ENCODE data around the gene ACBD4. TPM values are rescaled to one million over a fixed set of nuclear protein-coding genes. Genes with fewer than 3 reads are reported as not detected.

Gene ACBD4
- polyA plus RNA-seq, 1 experiment: 4.0 TPM

DNA sequence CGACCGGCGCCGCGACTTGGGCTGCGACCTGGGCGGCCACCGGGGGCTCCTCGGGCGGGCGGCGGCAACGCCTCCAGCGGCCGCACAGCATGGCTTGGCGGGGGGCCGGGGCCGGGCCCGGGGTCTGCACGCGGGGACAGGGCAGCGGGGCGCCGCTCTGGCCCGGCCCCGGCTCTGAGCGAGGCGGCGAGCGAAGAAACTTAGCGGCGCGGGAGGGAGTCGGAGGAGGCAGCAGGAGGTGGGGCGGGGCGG lies 3.2 kb upstream of the ACBD4 start, which contains the start of gene PLCD3:
Gene PLCD3 (minus strand): TSS at position 196 of the 252 bp plus-strand sequence. CDS start 105 bp downstream, at position 91.
- ChIA-PET CTCF (interaction anchor here (0.5 to 4.5 kb wide), 6 partner anchors 8 to 66 kb away, joined by 3 to 181 read pairs (median 4); partner anchors contain the start of gene HEXIM1), POLR2A (interaction anchor here (0.9 kb wide), 1 partner anchor 29 kb away, joined by 5 read pairs; the partner anchor contains the start of gene HEXIM2)
- no peaks in the 10 kb centered on the region for H3K27me3 ChIP-seq (ENCODE audit: control insufficient read depth, insufficient read depth, low read length)
- H3K9me3 ChIP-seq (ENCODE audit: control insufficient read depth, insufficient read depth, low read length): no peaks in the 10 kb centered on the region; the same call in 1 of the 2 replicates
- H3K4me3 ChIP-seq (ENCODE audit: low read depth, low read length): peak within 1 kb of the TSS; percentile 83
- no peak for DNase-seq (ENCODE audit: low read depth, low spot score)
- TF ChIP-seq, protein P1, sequence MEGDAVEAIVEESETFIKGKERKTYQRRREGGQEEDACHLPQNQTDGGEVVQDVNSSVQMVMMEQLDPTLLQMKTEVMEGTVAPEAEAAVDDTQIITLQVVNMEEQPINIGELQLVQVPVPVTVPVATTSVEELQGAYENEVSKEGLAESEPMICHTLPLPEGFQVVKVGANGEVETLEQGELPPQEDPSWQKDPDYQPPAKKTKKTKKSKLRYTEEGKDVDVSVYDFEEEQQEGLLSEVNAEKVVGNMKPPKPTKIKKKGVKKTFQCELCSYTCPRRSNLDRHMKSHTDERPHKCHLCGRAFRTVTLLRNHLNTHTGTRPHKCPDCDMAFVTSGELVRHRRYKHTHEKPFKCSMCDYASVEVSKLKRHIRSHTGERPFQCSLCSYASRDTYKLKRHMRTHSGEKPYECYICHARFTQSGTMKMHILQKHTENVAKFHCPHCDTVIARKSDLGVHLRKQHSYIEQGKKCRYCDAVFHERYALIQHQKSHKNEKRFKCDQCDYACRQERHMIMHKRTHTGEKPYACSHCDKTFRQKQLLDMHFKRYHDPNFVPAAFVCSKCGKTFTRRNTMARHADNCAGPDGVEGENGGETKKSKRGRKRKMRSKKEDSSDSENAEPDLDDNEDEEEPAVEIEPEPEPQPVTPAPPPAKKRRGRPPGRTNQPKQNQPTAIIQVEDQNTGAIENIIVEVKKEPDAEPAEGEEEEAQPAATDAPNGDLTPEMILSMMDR (IDR thresholded peaks at IDR 0.05; ENCODE audit: low read depth, low read length): no peak
- H3K27ac ChIP-seq (ENCODE audit: low read depth, low read length): peak within 1 kb of the TSS; percentile 93

DNA sequence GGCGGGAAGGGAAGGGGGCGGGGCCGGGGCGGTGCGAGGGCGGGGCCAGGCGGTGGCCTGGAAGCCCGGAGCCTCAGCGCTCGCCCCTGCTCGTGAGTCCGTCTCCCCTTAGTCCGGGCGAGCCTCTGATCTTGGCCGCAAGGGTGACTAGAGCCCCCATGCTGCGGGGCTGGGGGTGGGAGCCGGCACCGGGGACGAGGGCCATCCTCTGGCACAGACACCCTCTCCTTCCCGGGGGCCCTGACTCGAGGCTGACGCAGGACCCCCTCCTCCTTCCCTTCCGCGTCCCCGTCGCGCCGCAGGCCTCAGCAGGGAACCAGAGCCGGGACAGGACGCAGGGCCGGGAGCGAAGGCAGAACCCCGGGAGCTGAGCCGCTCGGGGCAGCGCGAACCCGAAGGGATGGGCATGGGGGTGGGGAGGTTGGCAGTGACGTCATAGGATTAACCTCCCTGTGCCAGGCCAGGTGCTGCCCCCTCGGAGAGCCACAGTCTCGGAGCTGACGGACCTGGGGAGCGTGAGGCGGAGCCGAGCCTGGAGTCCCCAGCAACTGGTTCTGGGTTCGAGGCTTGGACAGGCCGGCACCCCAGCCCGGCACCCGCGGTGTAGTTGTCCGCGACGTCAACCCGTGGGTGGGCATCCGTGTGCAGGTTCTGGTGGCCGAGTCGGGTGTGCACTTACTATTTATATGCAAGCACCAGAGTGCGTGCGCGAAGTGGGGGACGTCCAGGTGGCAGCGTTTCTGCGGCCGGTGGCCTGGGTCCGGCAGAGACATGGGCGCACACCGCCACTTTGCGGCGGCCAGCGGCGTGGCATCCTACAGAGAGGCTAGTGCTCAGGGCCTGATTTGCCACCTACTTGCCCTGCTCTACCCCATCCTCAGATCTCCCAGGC lies 2.7 kb upstream of the ACBD4 start:
- no peak for DNase-seq (ENCODE audit: low read depth, low spot score)
- peak overlapping the region; percentile 80 for H3K4me3 ChIP-seq (ENCODE audit: low read depth, low read length)
- no peaks in the 10 kb centered on the region for H3K27me3 ChIP-seq (ENCODE audit: control insufficient read depth, insufficient read depth, low read length)
- ChIA-PET POLR2A (interaction anchor here (0.7 to 0.9 kb wide), 4 partner anchors 11 to 86 kb away, joined by 3 to 12 read pairs (median 4); partner anchors contain the start of genes HEXIM1 and HEXIM2), CTCF (interaction anchor here (0.5 to 7.0 kb wide), 15 partner anchors 9 to 402 kb away, joined by 3 to 420 read pairs (median 4); partner anchors contain the start of gene HEXIM1)
- H3K9me3 ChIP-seq (ENCODE audit: control insufficient read depth, insufficient read depth, low read length): no peaks in the 10 kb centered on the region; the same call in 1 of the 2 replicates
- H3K27ac ChIP-seq (ENCODE audit: low read depth, low read length): peak overlapping the region; percentile 93
- TF ChIP-seq, protein P1 (IDR thresholded peaks at IDR 0.05; ENCODE audit: low read depth, low read length): peak; percentile 79

DNA sequence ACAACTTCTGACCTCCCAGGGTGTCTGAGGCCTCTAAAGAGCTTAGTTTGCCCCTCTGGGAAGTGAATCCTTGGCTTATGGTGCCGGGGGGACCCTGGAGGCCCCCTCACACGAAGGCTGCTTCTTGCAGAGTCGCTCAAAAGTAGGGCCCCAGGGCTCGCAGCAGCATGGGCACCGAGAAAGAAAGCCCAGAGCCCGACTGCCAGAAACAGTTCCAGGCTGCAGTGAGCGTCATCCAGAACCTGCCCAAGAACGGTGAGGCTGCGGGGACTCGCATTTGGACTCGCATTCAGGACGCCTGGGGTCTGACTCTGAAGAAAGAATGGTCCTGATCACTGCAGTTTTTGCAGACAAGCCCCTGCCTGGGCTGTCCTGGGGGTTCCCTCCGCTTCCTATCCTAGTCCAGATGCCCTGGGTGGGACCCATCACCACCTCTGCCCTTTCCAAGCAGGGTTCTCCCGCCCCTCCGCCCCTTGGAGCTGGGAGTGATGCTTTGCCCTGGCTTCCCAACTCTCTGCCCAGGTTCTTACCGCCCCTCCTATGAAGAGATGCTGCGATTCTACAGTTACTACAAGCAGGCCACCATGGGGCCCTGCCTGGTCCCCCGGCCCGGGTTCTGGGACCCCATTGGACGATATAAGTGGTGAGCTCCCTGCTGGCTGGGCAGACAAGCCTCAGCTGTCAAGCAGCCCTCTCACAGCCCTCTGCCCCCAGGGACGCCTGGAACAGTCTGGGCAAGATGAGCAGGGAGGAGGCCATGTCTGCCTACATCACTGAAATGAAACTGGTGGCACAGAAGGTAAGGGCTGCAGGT lies 698 bp downstream of the ACBD4 start:
- CTCF ChIA-PET: interaction anchor here (0.5 to 7.0 kb wide), 131 partner anchors 8 to 713 kb away, joined by 3 to 420 read pairs (median 5); partner anchors contain the start of genes DCAKD, EFTUD2, HEXIM1 and HEXIM2

DNA sequence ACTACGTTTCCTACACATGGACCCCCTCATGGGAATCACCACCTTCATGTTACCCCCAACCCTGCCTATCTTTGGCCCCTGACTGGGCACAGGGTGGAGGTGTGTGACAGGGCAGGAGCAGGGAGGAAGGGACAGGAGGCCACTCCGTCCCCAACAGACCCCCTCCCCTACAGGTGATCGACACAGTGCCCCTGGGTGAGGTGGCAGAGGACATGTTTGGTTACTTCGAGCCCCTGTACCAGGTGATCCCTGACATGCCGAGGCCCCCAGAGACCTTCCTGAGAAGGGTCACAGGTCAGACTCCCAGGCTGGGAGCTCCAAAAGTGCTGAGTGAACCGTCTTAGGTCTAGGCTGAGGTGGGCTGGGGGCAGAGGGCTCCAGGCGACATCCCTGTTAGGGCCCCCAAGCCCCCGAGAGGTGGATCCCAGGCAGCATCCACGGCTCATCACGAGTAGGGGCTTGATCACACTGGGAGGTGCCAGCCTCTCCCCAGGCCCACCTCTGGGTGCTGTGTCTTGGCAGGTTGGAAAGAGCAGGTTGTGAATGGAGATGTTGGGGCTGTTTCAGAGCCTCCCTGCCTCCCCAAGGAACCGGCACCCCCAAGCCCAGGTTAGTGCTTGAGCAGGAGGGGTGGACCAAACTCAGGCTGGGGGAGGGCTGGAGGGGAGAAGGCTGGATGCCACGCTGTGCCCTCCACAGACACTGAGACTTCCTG lies 1.5 kb downstream of the ACBD4 start:
- Histone ChIP-seq H3K9me3 (ENCODE audit: control insufficient read depth, insufficient read depth, low read length) (no peaks in the 10 kb centered on the region; the same call in 1 of the 2 replicates), H3K27ac (ENCODE audit: low read depth, low read length) (no peak overlapping the region), H3K27me3 (ENCODE audit: control insufficient read depth, insufficient read depth, low read length) (no peaks in the 10 kb centered on the region), H3K4me3 (ENCODE audit: low read depth, low read length) (no peak overlapping the region)
- ChIA-PET POLR2A (interaction anchor here (0.6 to 1.3 kb wide), 2 partner anchors 11 to 49 kb away, joined by 3 to 4 read pairs; partner anchors contain the start of gene HEXIM1), CTCF (interaction anchor here (0.6 to 7.0 kb wide), 4 partner anchors 20 to 94 kb away, joined by 5 to 420 read pairs (median 50); no protein-coding TSS in a partner anchor)
- no peak for DNase-seq (ENCODE audit: low read depth, low spot score)
- TF ChIP-seq, protein P1 (IDR thresholded peaks at IDR 0.05; ENCODE audit: low read depth, low read length): no peak

More for the DNA sequence above, 698 bp downstream of the ACBD4 start:
- DNase-seq (ENCODE audit: low read depth, low spot score): no peak
- TF ChIP-seq, protein P1 (IDR thresholded peaks at IDR 0.05; ENCODE audit: low read depth, low read length): no peak
- no peaks in the 10 kb centered on the region for H3K27me3 ChIP-seq (ENCODE audit: control insufficient read depth, insufficient read depth, low read length)
- POLR2A ChIA-PET: interaction anchor here (0.5 to 1.9 kb wide), 12 partner anchors 8 to 299 kb away, joined by 4 to 110 read pairs (median 8); partner anchors contain the start of genes HEXIM1 and HEXIM2
- H3K27ac ChIP-seq (ENCODE audit: low read depth, low read length): no peak overlapping the region
- peak overlapping the region; percentile 76 for H3K4me3 ChIP-seq (ENCODE audit: low read depth, low read length)
- H3K9me3 ChIP-seq (ENCODE audit: control insufficient read depth, insufficient read depth, low read length): no peaks in the 10 kb centered on the region; the same call in 1 of the 2 replicates

Data from AG04450 (cell line).